SU-DHL-6 (cell line): ENCODE measurements around the gene GRIK2.

Experiments
- H2AFZ ChIP-seq: fragments of 200-600 bp; sonication (generic); 2 replicates; pipeline ENCODE4 v1.6.1; 2014; ENCODE audit warnings: low read depth, mild to moderate bottlenecking, moderate library complexity, mixed read lengths, antibody characterized with exemption, low read length; ENCODE audit not compliant: severe bottlenecking
- H3F3A ChIP-seq: fragments of 200-600 bp; shearing (Covaris generic); 2 replicates; pipeline ENCODE4 v1.6.0; 2016; ENCODE audit warnings: antibody characterized with exemption, mild to moderate bottlenecking; ENCODE audit not compliant: insufficient read depth
- H3K27ac ChIP-seq: fragments of 200-600 bp; sonication (generic); 2 replicates; pipeline ENCODE4 v1.5.1; 2016; ENCODE audit warnings: low read depth, mild to moderate bottlenecking, low read length, moderate library complexity, mixed read lengths
- H3K27me3 ChIP-seq: fragments of 200-600 bp; sonication (generic), shearing (Covaris generic); 2 replicates; pipeline ENCODE4 v1.6.0; 2014; ENCODE audit warnings: mild to moderate bottlenecking, low read length
- H3K36me3 ChIP-seq: fragments of 200-600 bp; sonication (generic); 2 replicates; pipeline ENCODE4 v1.6.1; 2014; ENCODE audit warnings: mild to moderate bottlenecking, low read length, mixed read lengths
- H3K4me2 ChIP-seq: fragments of 300-600, 200-600 bp; shearing (Covaris generic), sonication (generic); 2 replicates; pipeline ENCODE4 v1.6.0; 2014; ENCODE audit warnings: low read length, low read depth, mild to moderate bottlenecking; ENCODE audit not compliant: poor library complexity, severe bottlenecking
- H3K4me3 ChIP-seq: fragments of 200-600 bp; sonication (generic); 2 replicates; pipeline ENCODE4 v1.5.1; 2014; ENCODE audit warnings: antibody characterized with exemption, low read length, mild to moderate bottlenecking, mixed read lengths; ENCODE audit not compliant: insufficient read depth, poor library complexity, severe bottlenecking
- H3K79me2 ChIP-seq: fragments of 200-600 bp; sonication (generic); 2 replicates; pipeline ENCODE4 v1.6.1; 2014; ENCODE audit warnings: mild to moderate bottlenecking, low read length, moderate library complexity; ENCODE audit not compliant: insufficient read depth
- H3K9ac ChIP-seq: fragments of 200-600 bp; sonication (generic); 2 replicates; pipeline ENCODE4 v1.7.0; 2014; ENCODE audit warnings: mild to moderate bottlenecking, low read length
- H3K9me2 ChIP-seq: fragments of 200-600 bp; sonication (generic); replicated peaks from 2 replicates; pipeline ENCODE4 v1.6.1; 2014; ENCODE audit warnings: low read length; ENCODE audit not compliant: insufficient read depth
- H3K9me3 ChIP-seq: fragments of 200-600 bp; sonication (generic); 2 replicates; pipeline ENCODE4 v1.6.1; 2014; ENCODE audit warnings: low read length, mixed read lengths; ENCODE audit not compliant: insufficient read depth
- H4K20me1 ChIP-seq: fragments of 200-600 bp; sonication (generic); 2 replicates; pipeline ENCODE4 v1.6.1; 2014; ENCODE audit warnings: low read depth, mild to moderate bottlenecking, antibody characterized with exemption, low read length, moderate library complexity, mixed read lengths
- EZH2phosphoT487 ChIP-seq: fragments of 200-600 bp; sonication (generic), shearing (Covaris generic); conservative IDR thresholded peaks from 2 replicates; pipeline ENCODE4 v1.6.1; 2018; ENCODE audit warnings: mild to moderate bottlenecking, antibody characterized with exemption, low read length, moderate library complexity, mixed read lengths
- TF ChIP-seq, protein P1 (sequence below): fragments of 200-600 bp; sonication (generic); IDR thresholded peaks from one replicate; pipeline ENCODE4 v1.5.1; 2017; ENCODE audit warnings: antibody characterized with exemption, mild to moderate bottlenecking, low read length, moderate library complexity; ENCODE audit not compliant: insufficient read depth, poor library complexity, severe bottlenecking

The GRIK2 gene

DNA sequence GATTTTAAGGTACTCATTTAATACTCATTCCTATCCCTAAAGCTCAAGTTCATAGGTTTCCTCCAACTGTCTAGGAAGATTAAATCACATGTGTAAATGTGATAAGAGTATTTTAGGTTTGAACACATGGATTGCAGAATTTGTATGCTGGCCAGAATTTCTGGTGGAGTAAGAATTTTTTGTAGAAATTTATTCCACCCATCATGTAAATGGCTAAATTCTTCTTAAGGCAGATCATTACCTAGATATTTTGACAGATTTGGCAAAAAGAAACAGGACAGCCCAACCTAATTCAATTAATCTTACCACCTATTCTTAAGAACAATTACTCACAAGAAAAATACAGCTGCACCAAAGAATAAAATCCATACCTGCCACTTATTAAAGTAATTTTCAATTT is 261.6 kb downstream of the GRIK2 start:
- no peak for TF ChIP-seq EZH2phosphoT487
- TF ChIP-seq, protein P1, sequence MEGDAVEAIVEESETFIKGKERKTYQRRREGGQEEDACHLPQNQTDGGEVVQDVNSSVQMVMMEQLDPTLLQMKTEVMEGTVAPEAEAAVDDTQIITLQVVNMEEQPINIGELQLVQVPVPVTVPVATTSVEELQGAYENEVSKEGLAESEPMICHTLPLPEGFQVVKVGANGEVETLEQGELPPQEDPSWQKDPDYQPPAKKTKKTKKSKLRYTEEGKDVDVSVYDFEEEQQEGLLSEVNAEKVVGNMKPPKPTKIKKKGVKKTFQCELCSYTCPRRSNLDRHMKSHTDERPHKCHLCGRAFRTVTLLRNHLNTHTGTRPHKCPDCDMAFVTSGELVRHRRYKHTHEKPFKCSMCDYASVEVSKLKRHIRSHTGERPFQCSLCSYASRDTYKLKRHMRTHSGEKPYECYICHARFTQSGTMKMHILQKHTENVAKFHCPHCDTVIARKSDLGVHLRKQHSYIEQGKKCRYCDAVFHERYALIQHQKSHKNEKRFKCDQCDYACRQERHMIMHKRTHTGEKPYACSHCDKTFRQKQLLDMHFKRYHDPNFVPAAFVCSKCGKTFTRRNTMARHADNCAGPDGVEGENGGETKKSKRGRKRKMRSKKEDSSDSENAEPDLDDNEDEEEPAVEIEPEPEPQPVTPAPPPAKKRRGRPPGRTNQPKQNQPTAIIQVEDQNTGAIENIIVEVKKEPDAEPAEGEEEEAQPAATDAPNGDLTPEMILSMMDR = no peak
- H3K79me2 ChIP-seq = no peaks in the 10 kb centered on the region

DNA sequence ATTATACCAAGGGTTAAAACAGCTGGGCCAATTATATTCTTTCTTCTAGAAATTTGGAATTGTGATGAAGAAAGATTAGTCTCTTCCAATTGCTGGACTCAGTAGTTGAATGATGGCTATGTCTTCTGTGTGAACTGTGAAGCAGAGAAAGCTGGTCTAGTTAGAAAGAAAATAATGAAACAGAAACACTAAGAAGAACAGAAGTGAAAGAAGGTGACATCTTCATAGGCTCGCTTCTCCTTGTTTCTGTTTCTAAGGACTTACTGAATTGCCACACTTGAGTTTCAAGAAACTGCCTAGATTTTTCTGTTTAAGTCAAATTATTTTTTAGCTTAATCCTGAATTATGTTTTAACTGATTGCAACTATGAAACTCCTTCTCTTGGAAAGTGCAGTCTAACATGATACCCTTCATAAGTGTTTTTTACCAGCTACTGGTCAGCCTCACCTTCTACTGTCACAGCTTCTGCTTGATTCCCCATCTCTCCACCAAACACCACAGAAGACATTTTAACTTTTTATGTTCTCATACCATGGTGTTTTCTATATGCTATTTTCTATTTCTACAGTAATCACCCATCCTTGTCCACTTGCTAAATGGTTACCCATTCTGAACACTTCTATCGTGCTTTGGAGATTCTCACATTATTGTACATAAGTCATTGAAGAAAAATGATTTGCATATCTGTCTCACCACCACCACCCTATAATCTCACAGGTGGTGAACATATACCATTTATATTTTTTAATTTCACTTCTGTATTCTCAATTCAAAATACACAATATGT is 268.8 kb downstream of the GRIK2 start:
- H3K4me3 ChIP-seq = no peak overlapping the region
- no peak overlapping the region for H3K4me2 ChIP-seq

More for the DNA sequence above, 261.6 kb downstream of the GRIK2 start:
- H3K9me2 ChIP-seq = no peaks in the 10 kb centered on the region
- H4K20me1 ChIP-seq = no peaks in the 10 kb centered on the region
- no peak overlapping the region for H2AFZ ChIP-seq
- no peaks in the 10 kb centered on the region for H3F3A ChIP-seq
- no peak overlapping the region for H3K4me2 ChIP-seq
- H3K27ac ChIP-seq = no peak overlapping the region
- no peak overlapping the region for H3K9ac ChIP-seq
- H3K36me3 ChIP-seq = no peaks in the 10 kb centered on the region
- no peak overlapping the region for H3K4me3 ChIP-seq
- H3K9me3 ChIP-seq = no peaks in the 10 kb centered on the region
- no peaks in the 10 kb centered on the region for H3K27me3 ChIP-seq

DNA sequence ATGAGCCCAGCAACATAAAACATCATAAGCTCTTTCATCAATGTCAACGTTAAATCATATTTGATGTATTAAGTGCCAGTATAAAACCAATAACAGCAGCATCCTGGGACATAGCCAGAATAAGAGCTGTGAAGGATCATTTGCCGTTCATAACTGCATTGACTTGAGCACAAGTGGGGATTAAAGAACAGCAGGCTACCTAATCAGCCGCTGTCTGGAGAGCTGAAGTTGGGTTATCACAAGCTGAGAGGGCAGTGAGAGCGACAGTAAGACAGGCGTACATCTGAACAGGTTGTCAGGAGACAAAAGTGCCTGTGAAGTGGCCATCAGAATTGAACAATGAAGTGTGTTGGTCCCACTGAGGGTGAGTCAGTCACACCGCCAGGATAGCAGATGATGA is 269.6 kb downstream of the GRIK2 start:
- Histone ChIP-seq H3K27me3 (no peaks in the 10 kb centered on the region), H2AFZ (no peak overlapping the region), H3K79me2 (no peaks in the 10 kb centered on the region), H3K4me3 (no peak overlapping the region), H3K4me2 (no peak overlapping the region), H3K27ac (no peak overlapping the region), H3K9me3 (no peaks in the 10 kb centered on the region), H4K20me1 (no peaks in the 10 kb centered on the region), H3K9ac (no peak overlapping the region), H3F3A (no peaks in the 10 kb centered on the region), H3K36me3 (no peaks in the 10 kb centered on the region), H3K9me2 (no peaks in the 10 kb centered on the region)
- TF ChIP-seq EZH2phosphoT487 = no peak
- TF ChIP-seq, protein P1 = no peak

More for the DNA sequence above, 268.8 kb downstream of the GRIK2 start:
- H3K9me2 ChIP-seq = no peaks in the 10 kb centered on the region
- H3K79me2 ChIP-seq = no peaks in the 10 kb centered on the region
- no peaks in the 10 kb centered on the region for H4K20me1 ChIP-seq
- no peaks in the 10 kb centered on the region for H3K27me3 ChIP-seq
- no peak overlapping the region for H3K9ac ChIP-seq
- H3K36me3 ChIP-seq = no peaks in the 10 kb centered on the region
- H3K27ac ChIP-seq = no peak overlapping the region
- no peak overlapping the region for H2AFZ ChIP-seq
- TF ChIP-seq, protein P1 = no peak
- no peak for TF ChIP-seq EZH2phosphoT487
- H3F3A ChIP-seq = no peaks in the 10 kb centered on the region
- H3K9me3 ChIP-seq = no peaks in the 10 kb centered on the region
